Activated CD4-positive, alpha-beta T cell treated with anti-CD3 and anti-CD28 coated beads, Interleukin-2, Interleukin-4, amounts not matched to agents 100 ng/mL and 50 ng/mL, durations not matched to agents 16 hours and 8 hours (primary cell): Measurements from ENCODE around the gene HSP90AA1.
"Not testable (repeated sequence)": the region's sequence is repeated elsewhere in the genome, so short reads cannot be mapped to it uniquely, and the experiment has no call there.

Experiments
- DNase-seq: peaks from one replicate; pipeline ENCODE4 v3.0.0-alpha.2; 2020; ENCODE audit warnings: low spot score

HSP90AA1 gene

GRCh38 chr14:102086972-102087761 is at the start of gene HSP90AA1:
HSP90AA1 (minus strand) TSS chr14:102087044; CDS start chr14:102086378, 666 bp downstream.
- DNase-seq: peak; percentile 96

GRCh38 chr14:102135456-102135855 is 48.6 kb upstream of the HSP90AA1 start:
- DNase-seq: not testable (repeated sequence)

- not testable (repeated sequence) for DNase-seq
These were observed 47.9 kb upstream of the HSP90AA1 start for GRCh38 chr14:102134719-102135118.

GRCh38 chr14:102134021-102134420 is 47.2 kb upstream of the HSP90AA1 start:
- DNase-seq: not testable (repeated sequence)

- DNase-seq: no peak
These were observed 44.9 kb upstream of the HSP90AA1 start for GRCh38 chr14:102131741-102132140.

- no peak for DNase-seq
These were observed 40.1 kb upstream of the HSP90AA1 start for GRCh38 chr14:102126807-102127455.

GRCh38 chr14:102125546-102125945 is 38.7 kb upstream of the HSP90AA1 start:
- DNase-seq: no peak

- DNase-seq: no peak
These were observed 37.6 kb upstream of the HSP90AA1 start for GRCh38 chr14:102124419-102124818.

- DNase-seq: no peak
These were observed 34.7 kb upstream of the HSP90AA1 start for GRCh38 chr14:102121567-102121966.

GRCh38 chr14:102120888-102121287 is 34.0 kb upstream of the HSP90AA1 start:
- no peak for DNase-seq

- no peak for DNase-seq
These were observed 31.0 kb upstream of the HSP90AA1 start for GRCh38 chr14:102117852-102118251.

- no peak for DNase-seq
These were observed 29.7 kb upstream of the HSP90AA1 start for GRCh38 chr14:102116361-102117180.

- DNase-seq: no peak
These were observed 24.3 kb upstream of the HSP90AA1 start for GRCh38 chr14:102111101-102111500.

GRCh38 chr14:102109332-102109731 is 22.5 kb upstream of the HSP90AA1 start:
- not testable (repeated sequence) for DNase-seq

- DNase-seq: no peak
These were observed 18.5 kb upstream of the HSP90AA1 start for GRCh38 chr14:102105369-102105768.

- DNase-seq: no peak
These were observed 16.3 kb upstream of the HSP90AA1 start for GRCh38 chr14:102103062-102103695.

GRCh38 chr14:102097441-102098135 is 10.7 kb upstream of the HSP90AA1 start:
- DNase-seq: no peak

- peak; percentile 64 for DNase-seq
These were observed 9.8 kb upstream of the HSP90AA1 start for GRCh38 chr14:102096569-102097188.

- DNase-seq: no peak
These were observed 9.2 kb upstream of the HSP90AA1 start for GRCh38 chr14:102095871-102096568.

- peak; percentile 39 for DNase-seq
These were observed 8.5 kb upstream of the HSP90AA1 start for GRCh38 chr14:102095231-102095870.
